Astrocyte of the cerebellum (primary cell): ENCODE data around the gene SYNE4.
A peak's percentile ranks its signal among the peaks of the same experiment; 100 is the strongest.

Experiments
- DNase-seq: peaks from one replicate; pipeline ENCODE4 v3.0.0-alpha.2; 2011; ENCODE audit warnings: low read depth
- H3K4me3 ChIP-seq: 2 replicates; pipeline ENCODE4 v1.5.1; 2011; ENCODE audit warnings: mild to moderate bottlenecking, low read depth, low read length, moderate library complexity
- in situ Hi-C: cut with HindIII; loops from 2 replicates; pipeline ENCODE4 v1.10.0; 2017; ENCODE audit warnings: low sequenced_read_pairs
- TF ChIP-seq, protein P1 (sequence below): IDR thresholded peaks from 2 replicates; pipeline ENCODE4 v1.5.1; 2012; ENCODE audit warnings: low read length, low read depth, moderate library complexity, mild to moderate bottlenecking; ENCODE audit errors: missing control alignments

The SYNE4 gene

DNA sequence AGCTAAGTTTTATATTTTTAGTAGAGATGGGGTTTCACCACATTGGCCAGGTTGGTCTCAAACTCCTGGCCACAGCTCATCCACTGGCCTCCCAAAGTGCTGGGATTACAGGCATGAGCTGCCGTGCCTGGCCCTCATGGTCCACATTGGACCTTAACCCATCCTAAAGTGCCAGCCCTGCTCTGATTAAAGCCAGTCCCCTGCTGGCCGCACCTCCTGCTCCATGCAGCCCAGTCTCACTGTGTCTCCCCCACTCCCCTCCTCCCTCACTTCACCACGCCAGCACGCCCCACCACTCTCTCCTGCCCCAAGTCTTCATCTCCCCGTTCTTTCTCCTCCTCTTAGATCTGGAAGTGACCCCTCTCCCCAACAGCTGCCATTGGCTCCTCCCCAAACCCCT, 30.3 kb downstream of the SYNE4 start:
- in situ Hi-C loops, result no loop called here
- TF ChIP-seq, protein P1, sequence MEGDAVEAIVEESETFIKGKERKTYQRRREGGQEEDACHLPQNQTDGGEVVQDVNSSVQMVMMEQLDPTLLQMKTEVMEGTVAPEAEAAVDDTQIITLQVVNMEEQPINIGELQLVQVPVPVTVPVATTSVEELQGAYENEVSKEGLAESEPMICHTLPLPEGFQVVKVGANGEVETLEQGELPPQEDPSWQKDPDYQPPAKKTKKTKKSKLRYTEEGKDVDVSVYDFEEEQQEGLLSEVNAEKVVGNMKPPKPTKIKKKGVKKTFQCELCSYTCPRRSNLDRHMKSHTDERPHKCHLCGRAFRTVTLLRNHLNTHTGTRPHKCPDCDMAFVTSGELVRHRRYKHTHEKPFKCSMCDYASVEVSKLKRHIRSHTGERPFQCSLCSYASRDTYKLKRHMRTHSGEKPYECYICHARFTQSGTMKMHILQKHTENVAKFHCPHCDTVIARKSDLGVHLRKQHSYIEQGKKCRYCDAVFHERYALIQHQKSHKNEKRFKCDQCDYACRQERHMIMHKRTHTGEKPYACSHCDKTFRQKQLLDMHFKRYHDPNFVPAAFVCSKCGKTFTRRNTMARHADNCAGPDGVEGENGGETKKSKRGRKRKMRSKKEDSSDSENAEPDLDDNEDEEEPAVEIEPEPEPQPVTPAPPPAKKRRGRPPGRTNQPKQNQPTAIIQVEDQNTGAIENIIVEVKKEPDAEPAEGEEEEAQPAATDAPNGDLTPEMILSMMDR, result no peak
- no peak for DNase-seq
- no peak overlapping the region for H3K4me3 ChIP-seq

DNA sequence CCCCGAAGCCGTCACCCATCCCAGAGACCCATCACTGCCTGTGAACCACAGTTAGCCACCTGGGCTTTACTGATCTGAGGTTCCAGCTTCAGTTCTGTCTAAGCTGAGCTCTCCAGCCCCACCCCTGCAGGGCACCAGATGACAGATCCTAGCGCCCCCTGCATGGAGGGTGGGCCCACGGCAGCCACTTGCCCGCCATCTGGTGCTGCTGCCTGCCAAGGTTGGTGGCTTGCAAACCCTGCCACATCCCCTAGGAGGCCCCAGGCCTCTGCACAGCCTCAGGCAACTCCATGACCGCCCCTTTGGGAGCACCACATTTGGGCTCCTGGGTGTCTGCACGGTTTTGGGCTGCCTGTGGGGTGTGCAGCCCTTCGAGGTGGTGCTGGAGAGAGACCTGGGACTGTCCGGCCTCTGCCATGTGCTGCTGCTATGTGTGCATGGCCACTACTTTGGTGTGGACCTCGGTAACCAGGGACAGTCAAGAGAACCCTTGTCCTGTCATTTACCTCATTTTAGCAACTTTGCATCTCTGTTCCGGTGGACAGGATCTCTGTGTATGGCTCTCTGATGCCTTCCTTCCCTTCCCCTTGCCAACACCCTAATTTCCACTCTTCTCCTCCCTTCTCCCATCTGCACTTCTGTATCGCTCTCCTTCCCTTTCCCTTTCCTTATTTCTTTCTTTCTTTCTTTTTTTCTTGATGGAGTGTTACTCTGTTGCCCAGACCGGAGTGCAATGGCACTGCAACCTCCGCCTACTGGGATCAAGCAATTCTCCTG, 31.0 kb downstream of the SYNE4 start:
- no peak for DNase-seq
- TF ChIP-seq, protein P1, result no peak
- no peak overlapping the region for H3K4me3 ChIP-seq
- in situ Hi-C loops, result no loop called here

DNA sequence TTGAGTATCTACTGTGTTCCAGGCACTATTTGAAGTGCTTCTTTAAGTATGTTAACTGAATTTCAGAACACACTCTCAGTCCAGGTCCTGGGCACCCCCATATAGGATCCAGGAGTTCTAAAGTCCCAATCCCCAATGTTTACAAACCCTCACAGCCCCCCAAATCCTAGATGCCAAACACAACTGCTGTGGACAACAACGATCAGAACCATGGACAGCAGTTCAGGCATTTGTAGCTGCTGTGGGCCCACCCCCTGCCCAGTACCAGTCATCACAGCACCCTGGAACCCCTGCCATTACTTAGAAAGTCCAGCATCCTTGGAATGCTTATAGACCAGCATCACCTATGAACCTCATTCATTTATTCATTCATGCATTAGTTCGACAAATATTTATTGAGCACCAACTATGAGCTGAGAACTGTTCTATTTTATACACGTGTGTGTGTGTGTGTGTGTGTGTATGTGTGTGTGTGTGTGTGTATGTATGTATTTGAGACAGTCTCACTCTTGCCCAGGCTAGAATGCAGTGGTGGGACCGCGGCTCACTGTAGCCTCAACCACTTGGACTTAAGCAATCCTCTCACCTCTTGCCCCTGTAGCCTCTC, 32.9 kb downstream of the SYNE4 start:
- in situ Hi-C loops, result no loop called here

DNA sequence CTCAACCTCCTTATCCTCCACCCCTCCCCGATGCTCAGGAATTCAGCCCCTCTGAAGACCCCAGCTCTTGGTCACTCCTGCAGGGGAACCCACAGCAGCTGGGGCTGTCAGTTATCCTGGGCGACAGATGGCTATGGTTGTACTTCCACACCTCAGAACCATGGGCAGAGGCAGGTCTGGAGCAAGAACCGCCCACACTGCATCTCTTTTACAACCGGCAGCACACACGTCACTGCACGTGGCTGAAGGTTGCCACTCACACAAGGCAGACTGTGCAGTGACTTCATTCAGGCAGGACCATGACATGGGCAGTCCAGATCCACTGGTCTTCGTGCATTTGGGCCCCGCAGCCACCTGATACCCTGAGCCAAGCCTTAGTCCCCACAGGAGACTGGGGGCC, 35.1 kb downstream of the SYNE4 start:
- TF ChIP-seq, protein P1, result no peak
- in situ Hi-C loops, result no loop called here
- DNase-seq, result no peak
- no peak overlapping the region for H3K4me3 ChIP-seq

More for the DNA sequence above, 32.9 kb downstream of the SYNE4 start:
- no peak overlapping the region for H3K4me3 ChIP-seq
- TF ChIP-seq, protein P1, result no peak
- DNase-seq, result no peak

DNA sequence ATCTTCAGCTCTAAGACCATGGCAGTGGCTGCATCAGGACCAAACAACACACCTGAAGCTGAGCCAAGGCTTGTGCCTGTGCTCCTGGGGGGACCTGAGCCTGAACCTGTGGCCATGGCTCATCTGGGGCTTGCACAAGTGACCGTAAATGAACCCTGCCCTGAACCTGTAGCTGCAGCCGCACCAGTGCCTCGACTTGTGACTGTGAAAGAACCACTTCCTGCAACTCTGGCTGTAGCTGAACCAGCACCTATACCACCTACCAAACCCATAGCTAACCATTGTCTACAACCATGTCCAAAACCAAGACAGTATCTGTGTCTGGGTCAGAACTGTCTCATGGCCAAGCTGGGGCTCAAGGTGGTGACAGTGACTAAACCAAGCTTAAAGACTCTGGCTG, 41.8 kb downstream of the SYNE4 start:
- in situ Hi-C loops, result loop anchor here (10.0 kb wide), 1 partner anchor 162 kb away; no protein-coding TSS in a partner anchor
- DNase-seq, result no peak
- no peak overlapping the region for H3K4me3 ChIP-seq
- TF ChIP-seq, protein P1, result no peak

DNA sequence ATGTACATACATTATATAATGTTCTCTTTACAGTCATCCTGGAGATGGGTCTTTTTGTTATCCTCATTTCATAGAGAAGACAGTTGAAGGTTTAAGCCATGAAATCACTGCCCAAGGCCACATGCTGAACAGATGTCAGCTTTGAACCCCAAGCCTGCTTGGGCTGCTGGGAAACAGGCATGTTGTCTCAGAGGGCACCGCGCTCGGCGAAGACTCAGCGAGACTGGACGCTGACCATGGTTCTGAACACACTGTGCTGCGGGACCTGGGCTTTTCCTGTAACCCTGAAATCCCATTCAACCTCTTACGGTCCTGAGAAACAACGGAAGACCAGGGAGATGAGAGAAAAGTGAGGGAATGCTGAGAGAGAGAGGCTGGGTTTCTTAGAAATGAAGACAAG, 45.1 kb downstream of the SYNE4 start:
- no peak overlapping the region for H3K4me3 ChIP-seq
- peak; percentile 42 for DNase-seq
- TF ChIP-seq, protein P1, result no peak
- in situ Hi-C loops, result loop anchor here (10.0 kb wide), 1 partner anchor 159 kb away; no protein-coding TSS in a partner anchor
